GM19193 (cell line): ENCODE results near the gene GABBR2.

Experiments
- POLR2A ChIP-seq: IDR thresholded peaks from 4 replicates; pipeline ENCODE4 v1.6.1; 2011; ENCODE audit not compliant: insufficient read depth, insufficient read length; ENCODE audit errors: extremely low read depth

The GABBR2 gene

GRCh38 chr9:98324801-98325200 lies 383.9 kb downstream of the GABBR2 start:
- TF ChIP-seq POLR2A, result no peak

- TF ChIP-seq POLR2A, result no peak
Observed at GRCh38 chr9:98323831-98324135, 385.0 kb downstream of the GABBR2 start.

- no peak for TF ChIP-seq POLR2A
Observed at GRCh38 chr9:98323051-98323830, 385.5 kb downstream of the GABBR2 start.

GRCh38 chr9:98321269-98321668 lies 387.5 kb downstream of the GABBR2 start:
- TF ChIP-seq POLR2A, result no peak

- TF ChIP-seq POLR2A, result no peak
Observed at GRCh38 chr9:98318834-98319478, 389.8 kb downstream of the GABBR2 start.

GRCh38 chr9:98318041-98318790 lies 390.5 kb downstream of the GABBR2 start:
- no peak for TF ChIP-seq POLR2A

- TF ChIP-seq POLR2A, result no peak
Observed at GRCh38 chr9:98317134-98317857, 391.4 kb downstream of the GABBR2 start.

- no peak for TF ChIP-seq POLR2A
Observed at GRCh38 chr9:98316445-98317133, 392.1 kb downstream of the GABBR2 start.

GRCh38 chr9:98315551-98316060 lies 393.1 kb downstream of the GABBR2 start:
- no peak for TF ChIP-seq POLR2A

GRCh38 chr9:98315067-98315453 lies 393.7 kb downstream of the GABBR2 start:
- TF ChIP-seq POLR2A, result no peak

- TF ChIP-seq POLR2A, result no peak
Observed at GRCh38 chr9:98314381-98315066, 394.2 kb downstream of the GABBR2 start.

GRCh38 chr9:98312365-98312764 lies 396.4 kb downstream of the GABBR2 start:
- no peak for TF ChIP-seq POLR2A

GRCh38 chr9:98311541-98311940 lies 397.2 kb downstream of the GABBR2 start:
- no peak for TF ChIP-seq POLR2A
